Measurements from ENCODE around the gene ZNF433. TPM values are rescaled to one million over a fixed set of nuclear protein-coding genes. Genes with fewer than 3 reads are reported as not detected.

Gene ZNF433
- total RNA-seq: 3.8 and 5.3 TPM in 2 replicates

DNA sequence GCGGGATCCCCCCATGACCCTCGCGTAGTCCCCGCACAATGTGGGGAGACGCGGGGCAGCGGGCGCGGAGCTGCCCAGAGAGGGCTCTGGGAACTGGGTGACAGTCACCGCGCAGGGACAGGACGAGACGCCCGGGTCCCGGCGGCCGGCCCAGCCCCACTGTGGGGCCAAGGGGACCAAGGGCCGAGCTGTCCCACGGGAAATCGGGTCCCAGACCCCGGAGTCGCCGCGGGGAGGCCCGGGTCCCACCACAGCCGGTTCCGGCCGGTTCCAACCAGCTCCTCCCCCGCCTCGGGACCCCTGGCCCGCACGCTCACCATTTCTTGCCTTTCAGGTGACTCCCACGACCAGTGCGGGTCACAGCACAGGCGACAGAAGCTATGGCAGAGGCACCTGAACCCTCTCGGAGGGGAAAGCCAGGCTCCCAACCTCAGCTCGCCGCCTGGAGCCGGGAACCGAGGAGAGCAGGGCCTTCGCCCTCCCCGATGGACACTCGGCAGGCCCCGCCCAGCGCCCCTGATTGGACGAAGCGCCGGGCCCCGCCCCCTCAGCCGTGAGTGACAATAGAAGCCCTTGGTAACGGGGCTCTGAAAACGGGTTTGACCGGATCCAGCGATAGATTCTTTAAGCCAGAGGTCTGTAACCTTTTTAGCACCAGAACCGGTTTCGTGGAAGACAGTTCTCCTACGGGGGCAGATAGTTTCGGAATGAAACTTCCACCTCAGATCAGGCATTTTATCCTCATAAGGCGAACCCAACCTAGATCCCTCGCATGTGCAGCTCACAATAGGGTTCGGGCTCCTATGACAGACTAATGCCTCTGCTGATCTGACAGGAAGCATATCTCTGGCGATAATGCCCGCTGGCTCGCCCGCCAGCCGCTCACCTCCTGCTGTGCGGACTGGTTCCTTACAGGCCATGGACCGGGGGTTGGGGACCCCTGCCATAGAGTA lies at the start of gene ZNF433:
Gene ZNF433, minus strand, starts transcription at position 460 of the 953 bp plus-strand sequence. Its CDS starts 140 bp downstream, at position 320.

DNA sequence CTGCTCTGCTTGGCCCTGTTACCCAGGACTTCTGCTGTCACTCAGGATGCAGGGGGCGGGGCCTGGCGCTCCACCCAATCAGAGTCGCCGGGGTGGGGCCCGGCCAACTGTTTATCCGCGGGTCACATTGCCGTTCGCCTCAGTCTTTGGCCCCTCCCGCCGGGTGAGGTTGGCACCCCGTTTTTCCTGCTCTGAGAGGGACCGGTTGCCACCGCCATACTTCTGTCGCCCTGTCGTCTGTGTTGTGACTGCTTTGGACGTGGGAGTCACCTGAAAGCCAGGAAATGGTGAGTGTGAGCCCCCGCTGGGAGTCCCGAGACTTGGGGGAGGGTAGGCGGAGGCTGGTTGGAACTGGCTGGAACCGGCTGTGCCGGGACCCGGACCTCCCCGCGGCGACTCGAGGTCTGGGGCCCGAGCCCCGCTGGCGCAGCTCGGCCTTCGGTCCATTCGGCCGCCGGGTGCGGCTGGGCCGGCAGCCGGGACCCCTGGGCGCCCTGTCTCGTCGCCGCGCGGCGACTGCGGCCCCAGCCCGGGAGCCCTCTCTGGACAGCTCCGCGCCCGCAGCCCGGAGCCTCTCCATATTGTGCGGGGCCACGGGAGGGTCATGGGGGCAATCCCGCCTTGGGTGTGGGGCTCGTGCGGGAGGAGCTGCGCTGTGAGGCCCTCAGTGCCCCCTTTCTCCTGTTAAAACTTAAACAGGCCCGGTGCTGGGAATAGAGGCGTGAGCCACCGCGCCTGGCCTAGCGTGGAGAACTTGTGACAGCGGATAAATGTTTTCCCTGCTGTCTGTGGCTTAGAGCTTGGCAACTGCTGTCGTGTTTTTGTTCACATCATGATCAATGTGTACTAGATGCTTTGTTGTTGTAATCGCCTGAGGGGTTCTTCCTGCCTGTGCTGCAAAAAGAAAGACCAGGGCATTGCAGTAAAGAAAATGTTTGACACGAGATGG lies 29.4 kb upstream of the ZNF433 start, which contains the start of gene ZNF844:
Gene ZNF844, plus strand, starts transcription at position 142 of the 949 bp plus-strand sequence. Its CDS starts 143 bp downstream, at position 285.

DNA sequence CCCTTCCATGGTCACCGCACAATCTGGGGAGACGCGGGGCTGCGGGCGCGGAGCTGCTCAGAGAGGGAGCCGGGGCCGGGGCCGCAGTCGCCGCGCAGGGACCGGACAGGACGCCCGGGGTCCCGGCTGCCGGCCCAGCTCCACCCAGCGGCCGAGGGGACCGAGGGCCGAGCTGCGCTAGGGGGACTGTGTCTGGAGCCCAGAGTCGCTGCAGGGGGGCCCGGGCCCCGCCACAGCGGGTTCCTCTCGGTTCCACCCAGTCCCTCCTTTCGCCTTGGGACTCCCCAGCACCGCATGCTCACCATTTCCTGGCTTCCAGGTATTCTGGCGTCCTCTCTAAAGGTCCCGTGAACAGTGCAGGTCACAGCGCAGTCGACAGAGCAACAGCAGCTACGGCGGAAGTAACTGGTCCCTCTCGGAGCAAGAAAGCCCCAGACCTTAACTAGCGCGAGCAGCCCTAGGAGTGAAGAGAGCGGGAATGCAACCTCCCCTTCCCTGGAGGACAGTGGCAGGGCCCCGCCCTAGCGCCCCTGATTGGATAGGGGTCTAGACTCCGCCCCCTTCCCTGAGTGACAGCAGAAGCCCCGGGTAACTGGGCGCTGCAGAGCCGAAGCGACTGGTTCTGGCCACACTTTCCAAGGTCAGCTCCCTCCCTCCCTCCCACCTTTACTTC lies 17.2 kb upstream of the ZNF433 start, which contains the start of gene ZNF878:
Gene ZNF878, minus strand, starts transcription at position 465 of the 673 bp plus-strand sequence. Its CDS starts 160 bp downstream, at position 305.

DNA sequence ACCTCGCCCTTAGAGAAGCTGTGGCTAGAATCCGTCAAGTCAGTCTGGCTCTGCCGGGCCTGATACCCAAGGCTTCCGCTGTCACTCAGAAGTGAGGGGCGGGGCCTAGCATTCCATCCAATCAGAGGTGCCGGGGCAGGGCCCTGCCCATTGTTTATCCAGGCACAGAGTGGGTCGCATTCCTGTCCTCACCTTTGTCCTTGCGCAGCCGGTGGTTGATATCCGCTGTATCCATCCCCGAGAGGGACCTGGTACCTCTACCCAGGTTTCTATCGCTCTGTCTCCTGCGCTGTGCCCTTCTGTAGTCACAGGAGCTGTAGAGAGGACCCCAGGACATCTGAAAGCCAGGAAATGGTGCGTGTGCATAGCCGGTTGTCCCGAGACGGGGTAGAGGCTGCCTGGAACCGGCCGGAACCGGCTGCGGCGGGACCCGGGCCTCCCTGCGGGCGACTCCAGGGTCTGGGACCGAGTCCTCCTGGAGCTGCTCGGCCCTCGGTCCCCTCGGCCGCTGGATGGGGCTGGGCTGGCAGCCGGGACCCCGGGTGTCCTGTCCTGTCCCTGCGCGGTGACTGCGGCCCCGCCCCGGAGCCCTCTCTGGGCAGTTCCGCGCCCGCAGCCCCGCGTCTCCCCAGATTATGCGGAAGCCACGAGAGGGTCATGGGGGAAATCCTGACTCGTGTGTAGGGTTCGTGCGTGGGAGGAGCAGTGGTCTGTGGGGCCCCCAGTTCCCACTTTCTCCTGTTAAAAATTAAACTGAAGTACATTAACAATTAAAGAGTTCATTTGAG lies 70.4 kb downstream of the ZNF433 start, which contains the start of gene ZNF763:
Gene ZNF763, plus strand, starts transcription at position 183 of the 788 bp plus-strand sequence. Its CDS starts 169 bp downstream, at position 352.

Other genes starting within 250 kb of the ZNF433 start
- 0.35 and 0.65 TPM in 2 replicates for gene ZNF491, start 237.2 kb downstream of the ZNF433 start, total RNA-seq
- gene ZNF440, start 221.4 kb downstream of the ZNF433 start, total RNA-seq: 6.2 and 8.7 TPM in 2 replicates
- gene ZNF439, start 187.0 kb downstream of the ZNF433 start, total RNA-seq: 0.65 and 0.92 TPM in 2 replicates
- 0.63 and 1.1 TPM in 2 replicates for gene ZNF69, start 147.9 kb downstream of the ZNF433 start, total RNA-seq
- 4.2 and 4.3 TPM in 2 replicates for gene ZNF700, start 110.6 kb downstream of the ZNF433 start, total RNA-seq
- gene ZNF763, start 70.6 kb downstream of the ZNF433 start, total RNA-seq: 0.09 and 0.92 TPM in 2 replicates
- gene ZNF878, start 17.3 kb upstream of the ZNF433 start, total RNA-seq: 0.21 and 0.93 TPM in 2 replicates
- 0.56 and 1.1 TPM in 2 replicates for gene ZNF844, start 29.1 kb upstream of the ZNF433 start, total RNA-seq
- gene ZNF20, start 104.7 kb upstream of the ZNF433 start, total RNA-seq: 2.9 and 3.5 TPM in 2 replicates
- gene ZNF625, start 121.1 kb upstream of the ZNF433 start, total RNA-seq: 3.0 and 6.2 TPM in 2 replicates
- gene ZNF136, start 127.4 kb upstream of the ZNF433 start, total RNA-seq: 1.4 and 2.5 TPM in 2 replicates

Data from airway epithelial cell (primary cell).